NCI-H2227 (cell line): ENCODE results near the gene VCL.

Experiments
- DNase-seq: peaks from one replicate; lab custom pipeline; 2025; ENCODE audit not compliant: unreplicated experiment; lab: John Stamatoyannopoulos, UW

The VCL gene

GRCh38 chr10:74071157-74071556 lies 73.2 kb downstream of the VCL start:
- DNase-seq, result no peak

GRCh38 chr10:74072503-74072902 lies 74.6 kb downstream of the VCL start:
- DNase-seq, result no peak

GRCh38 chr10:74075906-74076305 lies 78.0 kb downstream of the VCL start:
- no peak for DNase-seq

- DNase-seq, result no peak
Measured at GRCh38 chr10:74076961-74077360, 79.0 kb downstream of the VCL start.

GRCh38 chr10:74077416-74077815 lies 79.5 kb downstream of the VCL start:
- DNase-seq, result no peak

GRCh38 chr10:74078037-74078436 lies 80.1 kb downstream of the VCL start:
- no peak for DNase-seq

GRCh38 chr10:74079028-74079935 lies 81.4 kb downstream of the VCL start:
- no peak for DNase-seq

GRCh38 chr10:74079936-74080590 lies 82.1 kb downstream of the VCL start:
- DNase-seq, result no peak

GRCh38 chr10:74081192-74081803 lies 83.4 kb downstream of the VCL start:
- DNase-seq, result peak; percentile 29

GRCh38 chr10:74081941-74082718 lies 84.2 kb downstream of the VCL start:
- DNase-seq, result no peak

- DNase-seq, result no peak
Measured at GRCh38 chr10:74083304-74083703, 85.4 kb downstream of the VCL start.

- no peak for DNase-seq
Measured at GRCh38 chr10:74084955-74085354, 87.0 kb downstream of the VCL start.

- no peak for DNase-seq
Measured at GRCh38 chr10:74086317-74086716, 88.4 kb downstream of the VCL start.

- DNase-seq, result no peak
Measured at GRCh38 chr10:74088722-74089121, 90.8 kb downstream of the VCL start.

GRCh38 chr10:74092372-74092771 lies 94.5 kb downstream of the VCL start:
- DNase-seq, result no peak

- no peak for DNase-seq
Measured at GRCh38 chr10:74093530-74094164, 95.7 kb downstream of the VCL start.

- DNase-seq, result no peak
Measured at GRCh38 chr10:74094231-74094630, 96.3 kb downstream of the VCL start.

- no peak for DNase-seq
Measured at GRCh38 chr10:74096777-74097176, 98.9 kb downstream of the VCL start.

- no peak for DNase-seq
Measured at GRCh38 chr10:74097776-74098175, 99.9 kb downstream of the VCL start.

- DNase-seq, result no peak
Measured at GRCh38 chr10:74099420-74099819, 101.5 kb downstream of the VCL start.

- DNase-seq, result no peak
Measured at GRCh38 chr10:74099836-74100235, 101.9 kb downstream of the VCL start.
